HG03354 (cell line): ENCODE measurements around the gene CIZ1.

ENCODE experiments used
- ATAC-seq: cut with Tn5 transposase; IDR thresholded peaks from one replicate; pipeline ENCODE4 v1.9.1; 2021; ENCODE audit warnings: mild to moderate bottlenecking; ENCODE audit not compliant: unreplicated experiment, poor library complexity, severe bottlenecking

The CIZ1 gene

DNA sequence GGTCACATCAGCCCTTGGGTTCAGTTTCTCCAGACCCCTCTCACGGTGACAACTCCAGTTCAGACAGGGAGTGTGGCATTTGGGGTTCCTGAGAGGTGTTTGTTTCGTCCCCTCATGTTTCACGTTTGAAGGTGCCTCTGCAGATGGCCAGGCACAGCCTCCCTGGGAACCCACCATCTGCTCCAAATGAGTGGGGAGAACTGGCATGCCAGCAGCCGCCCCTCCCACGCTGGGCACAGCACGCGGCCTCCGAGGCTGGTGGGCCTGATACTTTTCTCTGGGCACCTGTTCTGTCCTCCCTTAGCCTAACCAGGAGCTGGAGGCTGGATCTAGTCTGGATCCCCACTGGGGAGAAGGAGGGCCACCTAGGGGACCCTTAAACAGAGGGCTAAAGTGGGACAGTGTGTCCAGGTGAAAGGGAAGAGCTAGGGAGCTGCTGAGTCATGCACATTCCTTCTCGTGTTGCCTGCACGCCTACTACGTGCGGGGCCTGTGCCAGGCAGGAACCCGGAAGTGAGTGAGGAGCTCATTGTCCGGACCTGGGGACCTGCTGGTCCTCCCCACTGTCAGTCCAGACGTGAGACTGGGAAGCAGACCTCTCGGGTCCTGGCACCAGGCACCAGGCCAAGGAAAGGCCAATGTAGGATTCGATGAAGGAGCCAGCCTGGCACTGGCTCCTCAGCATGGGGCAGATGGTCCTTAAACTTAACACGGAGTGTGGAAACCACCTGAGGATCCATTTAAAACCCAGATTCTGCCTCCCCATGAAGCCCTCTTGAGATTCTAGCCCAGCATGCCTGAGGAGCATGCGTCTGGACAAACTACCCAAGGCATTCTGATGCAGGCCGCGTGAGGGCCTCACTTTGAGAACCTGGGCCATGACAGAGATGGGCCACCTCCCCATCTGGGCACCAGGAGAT, 23.5 kb upstream of the CIZ1 start:
- no peak for ATAC-seq

DNA sequence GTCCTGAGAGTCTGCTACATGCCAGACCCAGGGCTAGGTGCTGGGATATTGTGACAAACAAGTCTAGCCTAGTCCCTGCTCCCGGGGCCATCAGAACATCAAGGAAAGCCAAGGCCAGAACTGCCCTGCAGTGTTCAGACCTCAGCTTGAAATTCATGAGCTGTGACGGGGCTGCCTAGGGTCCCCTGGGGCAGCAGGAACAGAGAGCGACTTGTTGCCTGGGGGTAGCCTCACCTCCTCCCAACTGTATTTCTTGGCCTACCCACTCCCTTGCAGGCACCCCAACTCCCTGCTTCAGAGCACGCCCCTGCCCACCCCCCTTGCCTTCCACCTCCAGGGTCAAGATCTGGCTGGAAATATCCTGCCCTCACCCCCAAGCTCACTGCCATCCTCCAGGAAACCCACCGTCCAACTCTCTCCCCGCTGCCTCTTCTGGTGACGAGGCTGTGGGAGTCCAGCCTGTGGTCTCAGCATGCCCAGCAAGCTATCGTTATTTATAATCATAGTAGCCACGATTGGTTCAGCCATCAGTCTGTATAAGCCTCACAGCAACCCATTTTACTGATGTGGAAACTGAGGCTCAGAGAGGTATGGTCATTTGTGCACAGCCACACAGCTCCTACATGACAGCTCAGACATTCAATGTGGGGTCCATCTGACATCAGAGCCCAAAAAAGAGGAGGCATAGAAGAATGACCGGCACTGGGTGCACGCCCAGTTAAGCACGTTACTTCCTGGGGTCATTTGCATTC, 22.6 kb upstream of the CIZ1 start:
- ATAC-seq: no peak

DNA sequence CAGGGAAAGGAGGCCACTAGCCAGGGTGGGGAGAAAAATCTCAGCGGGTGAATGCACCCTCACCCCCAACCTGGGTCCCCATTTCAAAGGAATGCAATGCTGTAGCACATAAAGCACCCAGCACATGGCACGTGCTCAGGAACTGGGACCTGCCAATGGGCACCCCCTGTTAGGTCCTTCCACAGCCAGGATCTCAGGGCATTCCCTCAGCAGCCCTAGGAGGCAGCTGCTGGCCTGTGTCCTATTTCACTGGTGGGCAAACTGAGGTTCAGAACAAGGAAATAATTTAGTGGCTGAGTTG, 20.6 kb upstream of the CIZ1 start:
- no peak for ATAC-seq

DNA sequence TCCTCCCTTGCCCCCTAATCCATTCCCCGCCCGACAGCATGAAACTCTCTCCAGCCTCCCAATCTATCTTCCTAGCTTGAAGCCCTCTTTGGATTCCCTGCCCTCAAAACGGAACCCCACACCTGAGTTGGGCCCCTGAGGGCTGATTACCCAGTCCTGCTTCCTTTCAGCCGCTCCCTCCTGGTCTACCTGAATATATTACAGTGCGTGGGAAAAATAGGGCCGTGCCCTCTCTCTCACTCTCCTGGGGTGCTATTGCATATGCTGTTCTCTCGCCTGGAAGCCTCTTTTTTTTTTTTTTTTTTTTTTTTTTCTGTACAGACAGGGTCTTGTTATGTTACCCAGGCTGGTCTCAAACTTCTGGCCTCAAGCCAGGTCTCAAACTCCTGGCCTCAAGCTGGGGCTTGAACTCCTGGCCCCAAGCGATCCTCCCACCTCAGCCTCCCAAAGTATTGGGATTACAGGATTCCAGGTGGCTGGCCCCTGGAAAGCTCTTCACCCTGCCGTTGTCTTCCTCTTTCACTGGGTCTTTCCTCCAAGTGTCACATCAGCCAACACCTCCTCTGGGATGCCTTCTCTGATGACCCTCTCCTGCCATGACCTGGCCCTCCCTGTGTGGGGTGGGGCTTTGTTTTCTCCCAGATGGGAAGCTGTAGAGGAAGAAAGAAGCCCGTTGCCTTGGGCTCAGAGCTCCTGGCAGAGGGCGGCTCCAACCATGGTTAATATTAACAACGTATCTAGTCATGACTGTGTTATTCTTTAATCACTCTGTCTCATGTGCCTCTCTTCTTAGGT, 20.0 kb upstream of the CIZ1 start:
- no peak for ATAC-seq

DNA sequence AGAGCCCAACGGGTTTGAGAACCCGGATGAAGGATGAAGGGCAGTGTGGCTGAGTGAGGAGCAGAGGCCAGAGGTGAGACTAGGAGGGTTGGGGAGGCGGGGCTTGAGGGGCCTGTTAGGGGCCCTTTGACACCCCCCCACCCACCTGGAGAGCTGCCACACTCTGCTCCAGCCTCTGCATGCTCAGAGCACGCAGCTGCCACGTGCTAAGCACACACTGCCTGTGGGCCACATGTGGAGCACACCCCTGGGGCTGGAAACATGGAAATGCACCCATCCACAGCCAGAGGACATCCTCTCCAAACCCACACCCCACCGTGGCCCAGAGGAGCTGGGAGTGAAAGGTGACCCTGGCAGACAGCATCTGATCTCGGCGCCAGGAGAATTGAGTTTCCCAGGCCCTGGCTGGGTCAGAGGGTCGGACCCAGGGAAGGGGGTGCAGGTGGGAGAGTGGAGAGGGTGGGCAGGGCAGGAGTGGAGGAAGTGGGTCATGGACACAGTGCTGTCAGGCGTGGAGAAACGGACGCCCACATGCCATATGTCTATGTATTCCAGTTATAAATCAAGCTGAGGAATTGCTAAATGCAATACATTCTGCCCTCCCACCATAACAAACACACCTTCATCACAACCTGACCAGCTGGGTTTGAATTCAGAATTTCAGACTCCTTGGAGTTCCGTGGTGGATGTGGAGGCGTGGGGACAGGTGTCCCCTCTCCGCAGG, 17.7 kb upstream of the CIZ1 start:
- ATAC-seq: no peak

DNA sequence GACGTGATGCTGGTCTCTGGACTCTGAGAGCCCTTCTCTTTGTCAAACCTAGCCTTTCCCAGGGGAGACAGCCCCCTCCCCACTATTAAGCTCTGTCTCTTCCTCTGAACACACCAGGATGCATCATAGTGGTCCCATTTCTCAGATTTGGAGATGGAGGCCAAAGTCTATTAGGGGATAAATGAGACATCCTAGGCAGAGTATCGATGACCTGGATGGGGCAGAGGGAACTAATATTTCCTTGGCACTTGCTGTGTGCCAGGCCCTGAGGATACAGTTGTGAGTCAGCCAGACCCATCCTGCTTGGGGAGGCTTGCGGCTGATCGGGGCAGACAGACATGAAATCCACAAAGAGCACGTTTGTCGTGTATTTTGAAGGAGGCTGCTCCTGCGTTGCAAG, 17.0 kb upstream of the CIZ1 start:
- ATAC-seq: no peak

DNA sequence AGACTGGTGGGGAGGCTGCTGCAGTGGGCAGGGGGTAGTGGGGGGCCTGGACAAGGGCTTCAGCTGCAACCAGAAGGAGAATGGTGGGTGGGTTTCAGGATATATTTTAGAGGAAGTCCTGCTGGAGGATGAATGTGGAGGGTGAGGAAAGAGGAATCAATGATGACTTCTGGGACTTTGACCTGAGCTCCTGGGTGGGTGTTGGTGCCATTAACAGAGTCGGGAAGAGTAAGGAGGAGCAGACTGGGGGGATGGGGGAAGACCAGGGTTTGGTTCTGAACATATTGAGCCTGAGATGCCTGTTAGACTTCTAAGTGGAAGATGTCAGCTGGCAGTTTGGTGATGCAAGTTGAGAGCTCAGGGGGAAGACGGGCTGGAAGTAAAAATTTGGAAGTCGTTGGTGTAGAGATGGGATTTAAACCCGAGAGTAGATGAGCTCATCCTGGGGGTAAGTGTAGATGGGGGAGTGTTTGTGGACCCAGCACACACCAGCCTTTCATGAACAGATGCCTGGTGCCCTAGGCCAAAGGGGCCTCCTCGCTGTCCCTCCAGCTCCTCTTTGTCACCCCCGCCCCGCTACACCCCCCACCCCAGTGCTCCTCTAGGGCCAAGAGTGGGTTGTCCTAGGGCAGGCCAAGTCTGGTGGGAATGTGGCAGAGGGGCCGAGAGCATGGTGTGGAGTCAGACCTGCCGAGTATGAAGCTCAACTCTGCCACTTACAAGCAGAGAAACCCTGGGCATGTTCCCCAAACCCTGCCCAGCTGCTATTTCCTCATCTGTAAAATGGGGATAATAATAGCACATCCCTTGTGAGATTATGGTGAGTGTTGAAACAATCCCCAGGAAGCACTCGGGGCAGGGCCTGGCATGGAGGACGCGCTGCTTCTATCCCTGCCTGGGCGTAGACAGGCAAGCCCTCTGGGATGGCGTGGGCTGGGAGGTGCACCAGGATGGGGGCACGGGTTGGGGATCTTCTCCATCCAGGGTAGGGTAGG, 15.8 kb upstream of the CIZ1 start:
- no peak for ATAC-seq

DNA sequence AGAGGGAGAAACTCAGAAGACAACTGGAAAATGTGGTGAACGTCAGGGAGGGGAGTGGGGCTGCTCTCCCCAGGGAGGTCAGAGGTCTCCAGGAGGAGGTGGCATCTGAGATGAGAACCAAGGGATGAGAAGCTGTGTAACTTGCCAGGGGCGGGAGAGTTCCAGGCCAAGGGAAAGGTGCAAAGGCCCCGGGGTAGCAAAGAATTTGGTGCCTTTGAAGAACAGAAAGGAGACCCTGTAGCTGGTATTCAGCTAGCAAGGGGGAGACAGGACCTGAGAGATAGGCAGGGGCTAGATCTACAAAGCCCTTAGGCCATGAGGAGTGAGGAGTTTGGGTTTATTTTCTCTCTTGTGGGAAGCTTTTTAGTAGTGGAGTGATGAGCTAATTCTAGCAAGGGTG, 15.1 kb upstream of the CIZ1 start:
- ATAC-seq: no peak

DNA sequence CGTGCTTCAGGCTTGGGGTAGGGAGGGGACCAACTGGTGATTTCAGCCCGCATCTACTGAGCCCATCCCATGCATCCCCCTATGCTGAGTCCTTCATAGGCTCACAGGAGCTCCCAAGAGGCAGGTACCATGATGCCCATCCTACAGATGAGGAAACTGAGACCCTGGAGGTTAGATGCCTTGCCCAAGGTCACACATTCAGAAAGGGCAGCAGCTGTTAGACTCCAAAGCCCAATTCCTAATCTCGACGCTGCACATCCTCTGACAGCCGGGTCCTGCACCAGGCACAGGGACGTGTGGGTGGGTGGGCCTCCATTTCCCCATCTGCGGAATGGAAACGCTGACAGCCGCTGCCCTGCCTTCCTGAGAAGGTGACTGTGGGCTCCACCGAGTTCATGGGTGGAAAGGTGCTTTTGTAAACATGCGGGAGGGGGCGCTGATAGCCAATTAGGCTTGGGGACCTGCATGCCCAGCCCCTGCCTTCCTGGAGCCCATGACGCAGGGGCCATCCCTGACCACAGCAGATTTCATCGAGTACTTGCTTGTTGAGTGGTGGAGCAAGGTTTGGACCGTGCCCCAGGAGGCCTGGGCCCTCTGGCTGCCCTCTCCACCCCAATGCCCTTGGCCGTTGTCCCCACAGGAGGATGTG, 14.0 kb upstream of the CIZ1 start:
- ATAC-seq: no peak

DNA sequence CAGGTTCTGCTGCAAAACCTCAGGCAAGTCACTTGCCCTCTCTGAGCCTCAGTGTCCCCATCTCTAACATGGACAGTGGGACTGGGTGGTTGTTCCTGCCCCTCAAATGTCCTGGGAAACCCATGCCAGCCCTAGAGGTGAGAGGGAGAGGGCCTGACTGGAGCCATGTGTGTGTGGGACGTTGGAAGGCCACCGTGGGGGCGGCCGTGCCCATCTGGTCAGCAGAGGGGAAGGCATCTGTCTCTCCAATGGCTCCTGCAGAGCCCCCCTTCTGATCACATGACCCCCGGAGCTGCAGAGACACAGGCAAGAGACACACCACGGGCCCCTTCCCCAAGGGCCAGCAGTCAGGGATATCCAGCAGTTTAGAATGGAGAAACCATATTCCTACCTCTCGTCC, 13.5 kb upstream of the CIZ1 start:
- ATAC-seq: no peak

DNA sequence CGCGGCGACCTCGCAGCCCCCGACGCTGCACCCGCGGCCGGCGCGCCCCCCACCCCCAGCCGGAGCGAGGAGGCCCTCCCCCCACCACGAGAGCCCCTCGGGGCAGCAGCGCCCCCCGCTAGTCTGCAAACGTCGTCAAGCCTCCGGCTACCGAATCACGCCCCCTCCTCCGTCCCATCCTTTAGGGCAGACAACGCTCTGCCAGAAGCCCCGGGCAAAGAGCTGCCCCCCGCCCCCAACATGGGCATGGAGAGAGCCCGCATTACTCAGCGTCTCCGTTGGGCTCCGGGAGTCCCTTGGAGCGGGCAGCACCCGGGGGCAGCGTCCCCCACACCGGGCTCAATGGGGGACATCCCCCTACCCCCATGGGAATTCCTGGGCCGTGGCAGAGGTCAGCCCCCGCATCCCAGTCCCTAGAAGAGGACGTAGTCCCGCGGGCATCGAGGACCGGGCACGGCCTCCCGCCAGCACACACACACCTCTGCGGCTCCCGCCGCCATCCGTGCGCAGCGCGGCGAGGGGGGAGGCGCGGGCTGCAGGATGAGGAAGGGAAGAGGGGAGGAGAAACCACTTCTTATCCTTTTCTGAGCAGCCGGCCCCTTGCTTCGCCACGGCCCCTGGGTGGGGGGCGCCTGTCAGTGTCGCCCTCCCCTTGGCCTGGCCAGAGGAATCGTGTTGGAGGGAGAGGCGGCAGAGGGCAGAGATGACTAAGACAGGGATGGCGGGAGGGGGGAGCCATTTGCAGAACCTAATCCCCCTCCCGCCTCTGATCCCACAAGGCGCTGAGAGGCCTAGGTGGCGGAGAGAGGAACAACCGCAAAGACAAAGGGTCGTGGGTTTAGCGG, 12.6 kb upstream of the CIZ1 start:
- ATAC-seq: no peak

DNA sequence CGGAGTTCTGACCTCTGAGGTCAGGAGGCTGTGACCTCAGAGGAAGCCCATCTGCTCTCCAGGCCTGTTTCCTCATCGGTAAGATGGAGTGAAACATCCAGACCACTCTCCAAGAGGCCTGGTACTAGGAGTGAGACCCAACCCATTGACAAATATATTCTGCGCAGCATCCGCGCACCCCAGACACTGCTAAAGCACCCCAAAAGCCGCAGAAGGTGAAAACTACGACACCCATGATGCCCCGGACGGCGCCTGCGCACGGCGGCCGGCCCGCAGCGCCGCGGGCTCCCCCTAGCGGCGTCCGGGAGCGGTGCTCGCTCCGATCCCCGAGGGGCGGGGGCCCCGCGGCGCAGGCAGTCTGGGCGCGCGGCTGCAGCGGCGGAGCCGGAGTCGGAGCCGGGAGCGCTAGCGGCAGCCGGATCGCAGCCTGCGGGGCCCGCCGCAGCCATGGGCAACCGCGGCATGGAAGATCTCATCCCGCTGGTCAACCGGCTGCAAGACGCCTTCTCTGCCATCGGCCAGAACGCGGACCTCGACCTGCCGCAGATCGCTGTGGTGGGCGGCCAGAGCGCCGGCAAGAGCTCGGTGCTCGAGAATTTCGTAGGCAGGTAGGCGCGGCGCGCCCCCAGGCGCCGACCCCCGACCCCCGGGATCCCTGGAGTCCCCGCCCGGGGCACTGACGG, 11.8 kb upstream of the CIZ1 start, which contains the start of gene DNM1:
Gene DNM1, plus strand, starts transcription at position 356 of the 683 bp plus-strand sequence. Its CDS starts 92 bp downstream, at position 448.
- ATAC-seq: peak; percentile 82

DNA sequence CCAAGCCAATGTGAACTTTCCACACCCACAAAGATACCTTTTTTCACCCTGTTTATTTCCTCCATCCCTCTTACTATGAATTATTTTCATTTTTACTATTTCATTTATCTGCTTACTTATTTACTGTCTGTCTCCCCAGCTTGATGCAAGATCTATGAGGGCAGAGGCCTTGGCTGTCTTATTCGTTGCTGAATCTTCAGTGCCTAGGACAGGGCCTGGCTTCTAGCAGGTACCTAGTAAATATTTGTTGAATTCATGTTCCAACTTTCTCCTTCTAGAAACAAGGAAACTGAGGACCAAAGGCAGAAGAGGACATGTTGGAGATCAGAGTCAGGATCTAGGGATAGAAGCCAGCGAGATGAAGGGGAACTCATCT, 11.3 kb upstream of the CIZ1 start:
- no peak for ATAC-seq

DNA sequence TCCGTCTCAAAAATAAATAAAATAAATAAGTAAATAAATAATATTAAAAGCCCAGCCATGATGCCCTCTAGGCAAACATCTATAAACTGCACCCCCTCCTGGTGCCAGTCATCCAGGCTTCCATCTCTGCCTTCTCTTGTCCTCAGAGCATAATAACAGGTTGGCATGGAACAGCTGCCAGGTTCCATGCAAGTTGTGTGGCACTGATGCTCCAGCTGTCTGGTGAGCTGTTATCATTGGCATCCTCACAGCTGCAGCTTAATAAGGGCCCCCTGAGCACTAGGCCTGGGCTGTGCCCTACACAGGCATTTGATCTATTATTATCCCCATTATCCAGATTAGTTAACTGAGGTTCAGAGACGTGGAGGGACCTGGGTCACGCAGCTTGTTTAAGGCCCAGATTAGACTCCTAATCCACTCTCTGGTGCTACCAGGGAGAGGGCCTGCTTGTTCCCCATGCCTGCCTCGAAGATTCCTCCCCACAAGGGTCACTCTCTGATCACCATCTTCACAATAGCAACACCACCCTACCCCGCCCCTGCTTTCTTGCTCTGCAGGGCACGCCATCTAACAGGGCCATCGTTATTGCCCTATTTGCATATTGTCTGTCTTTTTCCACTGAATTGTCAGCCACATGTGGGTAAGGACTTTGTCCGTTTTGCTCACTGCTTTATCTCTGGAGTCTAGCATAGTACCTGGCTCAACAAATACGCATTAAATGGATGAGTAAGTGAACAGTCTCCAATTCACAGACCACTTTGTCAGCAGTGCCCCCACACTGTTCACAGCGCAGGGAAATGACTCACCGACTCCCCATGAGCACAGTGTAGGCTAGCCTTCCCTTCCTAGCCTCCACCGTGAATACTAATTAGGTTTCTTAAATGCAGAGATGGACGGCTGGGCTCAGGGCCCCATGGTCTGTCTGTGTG, 10.3 kb upstream of the CIZ1 start:
- no peak for ATAC-seq

DNA sequence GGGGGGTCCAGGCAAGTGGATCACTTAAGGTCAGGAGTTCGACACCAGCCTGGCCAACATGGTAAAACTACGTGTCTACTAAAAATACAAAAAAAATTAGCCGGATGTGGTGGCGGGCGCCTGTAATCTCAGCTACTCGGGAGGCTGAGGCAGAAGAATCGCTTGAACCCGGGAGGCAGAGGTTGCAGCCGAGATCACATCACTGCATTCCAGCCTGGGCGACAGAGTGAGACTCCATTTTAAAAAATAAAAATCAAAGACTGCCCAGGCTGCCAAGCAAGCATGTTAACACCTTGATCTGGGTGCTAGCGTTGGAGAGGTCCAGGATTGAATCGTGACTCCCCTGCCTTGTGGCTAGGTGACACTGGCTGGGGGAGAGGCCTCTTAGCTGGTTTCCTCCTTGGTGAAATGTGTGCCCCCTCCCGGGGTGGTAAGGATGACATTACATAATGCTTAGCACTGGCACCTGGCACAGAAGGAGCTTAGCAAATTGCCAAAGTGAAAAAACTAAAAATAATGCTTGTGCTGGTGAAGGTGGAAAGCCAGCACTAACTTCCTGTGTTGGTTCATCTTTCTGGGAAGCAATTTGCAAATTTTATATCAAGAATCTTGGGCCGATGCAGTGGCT, 2.2 kb upstream of the CIZ1 start:
- ATAC-seq: no peak
